GM12892 (cell line): Measurements from ENCODE around the gene KDM7A. TPM values are rescaled to one million over a fixed set of nuclear protein-coding genes. Genes with fewer than 3 reads are reported as not detected.

Experiments
- DNase-seq: peaks from one replicate; pipeline ENCODE4 v3.0.0; 2011; ENCODE audit not compliant: insufficient read length
- FAIRE-seq: peaks from 2 replicates; lab custom pipeline; 2011; peaks lifted over from hg19 to GRCh38; lab: Jason Lieb, UNC
- POLR2A ChIP-seq: IDR thresholded peaks from 2 replicates; pipeline ENCODE4 v1.6.1; 2011; ENCODE audit warnings: low read depth, low read length, control low read depth
- POLR2AphosphoS5 ChIP-seq: IDR thresholded peaks from 2 replicates; pipeline ENCODE4 v1.6.1; 2011; ENCODE audit warnings: low read depth, low read length, control low read depth
- TAF1 ChIP-seq: IDR thresholded peaks from 2 replicates; pipeline ENCODE4 v1.6.1; 2011; ENCODE audit warnings: low read depth, mild to moderate bottlenecking, control low read depth, low read length, borderline replicate concordance
- polyA plus RNA-seq: library from polyadenylated mRNA; unstranded; fragments of >200 nt; gene quantifications from one replicate; pipeline ENCODE4 v1.2.1, GENCODE V29; 2012; ENCODE audit warnings: missing spikeins, inconsistent platforms; ENCODE audit not compliant: missing spikeins

Gene KDM7A, protein sequence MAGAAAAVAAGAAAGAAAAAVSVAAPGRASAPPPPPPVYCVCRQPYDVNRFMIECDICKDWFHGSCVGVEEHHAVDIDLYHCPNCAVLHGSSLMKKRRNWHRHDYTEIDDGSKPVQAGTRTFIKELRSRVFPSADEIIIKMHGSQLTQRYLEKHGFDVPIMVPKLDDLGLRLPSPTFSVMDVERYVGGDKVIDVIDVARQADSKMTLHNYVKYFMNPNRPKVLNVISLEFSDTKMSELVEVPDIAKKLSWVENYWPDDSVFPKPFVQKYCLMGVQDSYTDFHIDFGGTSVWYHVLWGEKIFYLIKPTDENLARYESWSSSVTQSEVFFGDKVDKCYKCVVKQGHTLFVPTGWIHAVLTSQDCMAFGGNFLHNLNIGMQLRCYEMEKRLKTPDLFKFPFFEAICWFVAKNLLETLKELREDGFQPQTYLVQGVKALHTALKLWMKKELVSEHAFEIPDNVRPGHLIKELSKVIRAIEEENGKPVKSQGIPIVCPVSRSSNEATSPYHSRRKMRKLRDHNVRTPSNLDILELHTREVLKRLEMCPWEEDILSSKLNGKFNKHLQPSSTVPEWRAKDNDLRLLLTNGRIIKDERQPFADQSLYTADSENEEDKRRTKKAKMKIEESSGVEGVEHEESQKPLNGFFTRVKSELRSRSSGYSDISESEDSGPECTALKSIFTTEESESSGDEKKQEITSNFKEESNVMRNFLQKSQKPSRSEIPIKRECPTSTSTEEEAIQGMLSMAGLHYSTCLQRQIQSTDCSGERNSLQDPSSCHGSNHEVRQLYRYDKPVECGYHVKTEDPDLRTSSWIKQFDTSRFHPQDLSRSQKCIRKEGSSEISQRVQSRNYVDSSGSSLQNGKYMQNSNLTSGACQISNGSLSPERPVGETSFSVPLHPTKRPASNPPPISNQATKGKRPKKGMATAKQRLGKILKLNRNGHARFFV
- 1.4 TPM for polyA plus RNA-seq

DNA sequence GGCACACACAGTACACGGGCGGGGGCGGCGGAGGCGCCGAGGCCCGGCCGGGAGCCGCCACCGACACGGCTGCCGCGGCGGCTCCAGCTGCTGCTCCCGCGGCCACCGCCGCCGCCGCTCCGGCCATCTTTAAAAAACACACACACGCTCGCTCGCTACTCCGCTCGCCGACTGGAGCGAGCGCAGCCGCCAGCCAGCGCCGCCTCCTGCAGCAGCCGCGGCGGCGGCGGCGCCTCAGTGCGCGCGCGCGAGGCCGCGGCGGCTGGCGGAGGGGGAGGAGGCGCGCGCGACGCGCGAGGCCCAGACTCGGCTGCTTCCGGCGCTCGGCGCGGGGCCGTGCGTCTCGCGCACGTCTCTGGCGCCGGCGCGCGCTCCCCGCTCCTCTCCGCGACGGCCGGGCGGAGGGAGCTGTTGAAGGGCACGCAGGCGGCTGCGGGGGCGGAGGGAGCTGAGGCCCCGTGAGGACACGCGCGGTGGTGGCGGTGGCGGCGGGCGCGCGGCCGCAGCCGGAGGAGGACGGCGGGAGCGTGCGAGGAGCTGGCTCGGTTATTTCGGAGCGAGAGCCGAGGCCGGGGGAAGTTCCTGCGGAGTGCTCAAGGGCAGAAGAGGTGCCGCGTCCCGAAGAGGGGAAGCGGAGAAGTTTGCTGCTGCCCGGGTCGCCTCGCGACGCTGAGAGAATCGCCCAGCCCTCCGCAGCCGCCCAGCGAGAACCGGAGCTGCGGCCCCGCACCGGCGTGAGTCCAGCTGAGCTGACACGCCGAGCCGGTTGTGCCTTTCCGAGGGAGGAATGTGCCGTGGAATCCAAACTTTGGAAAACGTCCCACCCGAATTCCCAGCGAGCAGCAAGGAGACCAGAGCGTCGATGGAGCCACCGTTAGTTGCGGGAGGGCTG, at the start of gene KDM7A:
KDM7A (minus strand) TSS at position 173 of the 892 bp plus-strand sequence; CDS start at position 127, 46 bp downstream.
- peak; percentile 84 for FAIRE-seq
- TF ChIP-seq POLR2AphosphoS5 (no peak), TAF1 (no peak), POLR2A (0 out of 2 replicates have a peak, but pooled peaks have one; percentile 19)
- DNase-seq: peak; percentile 78

DNA sequence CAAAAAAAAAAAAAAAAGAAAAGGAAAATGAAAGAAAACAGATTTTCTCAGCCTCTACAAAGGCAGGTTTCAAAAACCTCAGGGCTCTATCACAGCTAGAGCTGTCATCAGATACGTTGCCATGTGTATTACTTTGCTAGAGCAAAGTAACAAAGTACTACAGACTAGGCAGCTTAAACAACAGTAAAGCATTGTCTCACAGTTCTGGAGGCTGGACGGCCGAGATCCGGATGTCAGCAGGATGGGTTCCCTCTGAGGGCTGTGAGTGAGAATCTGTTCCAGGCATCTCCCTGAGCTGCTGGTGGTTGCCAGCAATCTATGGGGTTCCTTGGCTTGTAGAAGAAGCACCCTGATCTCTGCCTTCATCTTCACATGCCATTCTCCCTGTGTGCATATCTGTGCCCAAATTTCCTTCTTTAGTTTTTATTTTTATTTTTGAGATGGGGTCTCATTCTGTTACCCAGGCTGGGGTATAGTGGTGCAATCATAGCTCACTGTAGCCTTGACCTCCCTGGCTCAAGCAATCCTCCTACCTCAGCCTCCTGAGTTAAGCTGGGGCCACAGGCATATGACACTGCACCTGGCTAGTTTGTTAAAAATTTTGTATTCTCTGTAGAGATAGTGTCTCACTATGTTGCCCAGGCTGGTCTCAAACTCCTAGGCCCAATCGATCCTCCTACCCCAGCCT, 48.9 kb upstream of the KDM7A start:
- TF ChIP-seq TAF1: no peak
- TF ChIP-seq POLR2AphosphoS5: no peak
- no peak for TF ChIP-seq POLR2A
- no peak for FAIRE-seq
- DNase-seq: no peak

DNA sequence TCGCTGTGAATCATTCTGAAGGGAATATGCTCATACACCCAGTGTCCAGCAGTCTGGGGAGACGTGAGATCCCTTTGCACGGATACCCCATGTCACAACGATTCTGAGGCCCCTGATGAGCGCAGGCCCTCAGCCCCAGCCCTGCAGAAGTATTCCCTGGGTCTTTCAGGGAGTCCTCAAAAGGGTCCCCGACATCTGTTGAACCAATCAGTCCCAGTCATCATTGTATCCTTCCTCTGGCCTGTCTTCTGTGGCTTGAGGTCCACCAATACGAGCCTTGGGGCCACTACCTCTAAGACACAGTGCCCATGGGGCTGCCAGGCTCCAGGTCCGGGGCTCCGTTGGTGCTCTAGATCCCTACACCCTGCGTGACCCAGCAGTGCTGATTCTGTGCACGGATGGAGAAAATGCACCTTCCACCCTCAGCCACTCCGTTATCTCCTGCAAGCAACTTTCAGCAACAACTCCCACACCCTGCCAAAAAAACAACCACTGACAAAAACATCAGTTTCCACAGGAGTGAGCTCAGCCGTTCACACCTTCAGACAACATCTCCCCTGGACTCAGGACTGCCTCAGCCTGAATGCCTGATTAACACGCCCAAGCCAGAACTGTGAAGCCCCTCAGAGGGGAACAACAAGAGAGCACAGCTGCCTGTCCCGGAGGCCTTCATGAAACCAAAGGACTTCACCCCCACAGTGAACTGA, 46.9 kb upstream of the KDM7A start:
- TF ChIP-seq POLR2AphosphoS5: no peak
- DNase-seq (no peak), FAIRE-seq (no peak)

DNA sequence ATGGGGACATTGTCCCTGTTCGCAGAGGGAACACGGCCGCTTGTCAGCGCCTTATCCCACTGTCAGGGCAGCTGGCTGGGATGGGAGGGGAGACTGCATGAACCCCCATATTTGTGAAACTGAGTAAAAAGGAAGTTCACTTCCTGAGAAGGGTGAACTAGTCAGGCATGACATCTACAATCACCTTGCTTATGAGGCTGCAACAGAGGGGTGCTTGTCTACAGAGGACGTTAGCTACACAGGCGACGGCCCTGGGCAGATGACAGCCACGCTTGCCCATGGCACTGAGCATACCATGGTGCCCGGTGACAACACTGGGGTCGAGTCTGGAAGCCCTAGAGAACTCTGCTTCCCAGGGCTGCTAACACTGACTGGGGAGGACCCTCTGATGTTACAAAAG, 46.0 kb upstream of the KDM7A start:
- TF ChIP-seq POLR2A (no peak), POLR2AphosphoS5 (no peak), TAF1 (no peak)
- DNase-seq: no peak
- FAIRE-seq: no peak

DNA sequence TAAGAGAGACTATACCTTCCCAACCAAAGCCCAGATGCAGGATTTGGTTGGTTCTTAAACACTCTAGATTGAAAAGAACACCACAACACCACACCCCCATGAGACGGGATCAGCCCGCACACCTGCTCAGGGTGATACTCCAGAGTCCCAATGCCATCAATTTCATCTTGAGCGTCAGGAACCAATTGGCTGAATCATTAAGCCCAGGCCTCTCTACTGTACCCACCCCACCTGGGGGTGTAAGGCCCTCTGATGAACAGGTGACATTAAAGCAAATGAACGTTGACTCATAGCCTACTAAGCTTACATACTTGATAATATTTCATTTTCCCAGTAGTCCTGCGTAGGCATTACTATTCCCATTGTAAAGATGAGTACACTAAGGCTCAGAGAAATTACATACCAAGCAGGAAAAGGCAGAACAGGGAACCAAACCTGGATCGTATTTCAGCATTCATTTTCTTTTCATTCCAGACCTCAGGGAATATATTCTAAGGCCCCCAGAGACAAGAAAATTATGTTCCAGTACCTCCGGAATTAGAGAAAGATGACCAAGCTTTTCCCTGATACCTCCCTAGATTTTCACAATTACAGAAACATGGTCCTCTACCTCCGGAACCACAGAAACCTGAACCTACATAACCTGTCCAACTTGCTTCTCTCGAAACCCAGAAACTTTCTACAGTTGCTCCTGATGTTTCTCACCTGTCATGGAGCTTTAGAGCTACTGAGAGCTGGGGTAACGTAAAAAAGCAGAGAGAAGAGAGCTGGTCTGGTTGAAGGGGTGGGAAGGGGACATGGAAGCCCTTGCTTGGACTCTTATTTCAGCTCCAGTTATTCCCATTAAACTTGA, 43.1 kb upstream of the KDM7A start:
- no peak for DNase-seq
- no peak for TF ChIP-seq TAF1
- TF ChIP-seq POLR2AphosphoS5: no peak
- no peak for TF ChIP-seq POLR2A
- no peak for FAIRE-seq

DNA sequence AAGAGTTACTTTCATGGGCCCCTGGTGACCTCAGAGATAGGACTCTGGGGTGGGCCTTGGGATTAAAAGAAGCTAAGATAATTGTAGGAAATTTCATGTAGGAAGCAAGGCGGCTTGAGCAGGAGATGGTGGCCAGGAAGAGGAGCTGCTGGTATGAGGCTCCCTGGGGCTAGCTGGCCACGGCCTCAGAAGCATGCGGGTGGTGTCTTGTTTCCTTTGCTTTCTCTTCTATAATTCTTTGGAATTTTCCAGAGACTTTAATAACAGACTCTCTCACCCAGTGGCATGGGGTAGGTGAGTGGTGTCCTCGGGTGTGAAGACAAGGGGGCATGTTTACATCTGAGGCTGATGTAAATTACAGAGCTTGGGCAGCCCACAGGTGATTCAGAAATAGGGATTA, 41.9 kb upstream of the KDM7A start:
- FAIRE-seq (no peak), DNase-seq (no peak)
- TF ChIP-seq POLR2A (no peak), POLR2AphosphoS5 (no peak), TAF1 (no peak)

DNA sequence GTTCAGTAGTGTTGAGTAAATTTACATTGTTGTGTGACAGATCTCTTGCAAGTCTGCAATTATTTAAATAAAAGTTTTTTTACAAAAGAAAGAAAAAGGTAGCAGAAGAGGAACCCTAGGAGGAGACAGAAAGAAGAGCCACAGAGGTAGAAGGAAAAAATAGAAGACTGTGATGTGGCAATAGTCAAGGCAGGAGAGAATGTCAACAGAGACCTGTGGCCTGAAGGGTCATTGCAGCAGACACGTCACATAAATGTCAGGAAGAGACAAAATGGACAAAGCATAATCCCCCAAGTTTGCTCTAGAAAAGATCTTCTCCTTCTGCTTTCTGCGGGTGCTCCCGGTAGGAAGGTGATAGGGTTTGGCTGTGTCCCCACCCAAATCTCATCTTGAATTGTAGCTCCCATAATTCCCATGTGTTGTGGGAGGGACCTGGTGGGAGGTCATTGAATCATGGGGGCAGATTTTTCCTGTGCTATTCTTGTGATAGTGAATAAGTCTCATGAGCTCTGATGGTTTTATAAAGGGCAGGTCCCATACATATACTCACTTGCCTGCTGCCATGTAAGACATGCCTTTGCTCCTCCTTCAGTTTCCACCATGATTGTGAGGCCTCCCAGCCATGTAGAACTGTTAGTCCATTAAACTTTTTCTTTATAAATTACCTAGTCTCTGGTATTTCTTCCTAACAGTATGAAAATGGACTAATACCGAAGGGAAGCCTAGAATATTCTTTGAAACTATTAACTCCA, 41.1 kb upstream of the KDM7A start:
- FAIRE-seq: no peak
- TF ChIP-seq POLR2A: no peak
- no peak for TF ChIP-seq TAF1
- no peak for TF ChIP-seq POLR2AphosphoS5
- DNase-seq: no peak

DNA sequence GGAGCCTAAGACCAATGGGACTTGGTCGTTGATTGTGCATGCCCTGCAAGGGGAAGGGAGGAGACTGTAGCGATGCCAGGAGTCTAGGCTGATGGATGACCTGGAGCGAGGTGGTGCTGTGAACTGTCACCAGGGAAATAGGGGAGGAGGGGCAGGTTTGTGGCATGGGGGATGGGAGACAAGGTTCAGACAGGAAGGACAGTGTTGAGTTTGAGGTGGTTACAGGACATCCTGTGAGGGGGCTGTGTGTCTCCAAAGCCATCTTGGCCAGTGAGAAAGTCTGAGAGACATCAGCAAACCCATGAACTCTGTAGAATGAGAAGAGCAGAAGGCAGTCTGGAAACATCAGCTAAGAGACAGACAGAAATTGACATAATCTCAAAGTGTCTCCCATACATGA, 38.5 kb upstream of the KDM7A start:
- TF ChIP-seq POLR2A (no peak), TAF1 (no peak), POLR2AphosphoS5 (no peak)
- DNase-seq (no peak), FAIRE-seq (no peak)

DNA sequence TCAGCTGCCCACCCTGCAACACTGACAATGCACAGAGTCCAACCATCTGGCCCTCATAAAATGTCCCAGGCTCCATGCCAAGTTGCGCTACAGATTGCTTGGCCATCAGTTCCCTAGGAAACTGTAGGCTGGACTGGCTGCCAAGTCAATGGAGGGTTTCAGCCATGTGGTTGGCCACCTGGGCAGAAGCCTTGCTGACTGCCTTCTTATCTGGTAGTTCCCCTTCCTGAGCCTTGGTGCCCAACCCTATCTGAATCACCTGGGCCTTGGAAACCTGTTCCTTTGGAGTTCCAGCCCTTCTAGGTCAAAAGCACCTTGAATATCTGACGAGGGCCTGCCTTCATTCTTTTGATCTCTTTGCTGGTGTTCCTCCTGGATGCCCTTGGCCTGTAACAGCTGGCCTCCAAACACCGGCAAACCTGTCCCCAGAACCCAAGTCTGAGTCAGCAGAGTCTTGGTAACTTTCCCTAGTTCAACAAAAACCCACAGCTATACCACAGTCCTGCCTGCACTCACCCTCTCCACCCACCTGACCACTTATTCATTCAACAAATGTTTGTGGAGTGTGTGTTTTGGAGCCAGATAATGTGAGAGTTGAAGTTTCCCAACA, 37.4 kb upstream of the KDM7A start:
- DNase-seq (no peak), FAIRE-seq (peak; percentile 56)
- TF ChIP-seq POLR2AphosphoS5 (no peak; the same call in 1 of the 2 replicates), TAF1 (no peak), POLR2A (no peak)
